HG03175 (cell line): Measurements from ENCODE around the gene CLCNKB.
"Not testable (repeated sequence)": the region's sequence is repeated elsewhere in the genome, so short reads cannot be mapped to it uniquely, and the experiment has no call there.

Source experiments
- ATAC-seq: cut with Tn5 transposase; IDR thresholded peaks from one replicate; pipeline ENCODE4 v1.9.1; 2021; ENCODE audit warnings: mild to moderate bottlenecking, moderate library complexity; ENCODE audit not compliant: unreplicated experiment

The CLCNKB gene

GRCh38 chr1:16043521-16043920 is at the start of gene CLCNKB:
Gene CLCNKB (plus strand): TSS chr1:16043782. CDS start chr1:16044493, 711 bp downstream.
- no peak for ATAC-seq

GRCh38 chr1:15994081-15994480 is 49.5 kb upstream of the CLCNKB start:
- ATAC-seq, result no peak

- ATAC-seq, result no peak
Observed at GRCh38 chr1:15994590-15995351, 48.8 kb upstream of the CLCNKB start.

GRCh38 chr1:15997076-15997585 is 46.5 kb upstream of the CLCNKB start:
- no peak for ATAC-seq

- ATAC-seq, result no peak
Observed at GRCh38 chr1:15997637-15998280, 45.8 kb upstream of the CLCNKB start.

GRCh38 chr1:15998929-15999328 is 44.7 kb upstream of the CLCNKB start:
- ATAC-seq, result no peak

GRCh38 chr1:16001274-16001673 is 42.3 kb upstream of the CLCNKB start:
- ATAC-seq, result not testable (repeated sequence)

- ATAC-seq, result no peak
Observed at GRCh38 chr1:16005597-16005996, 38.0 kb upstream of the CLCNKB start.

- ATAC-seq, result no peak
Observed at GRCh38 chr1:16006010-16006409, 37.6 kb upstream of the CLCNKB start.

- no peak for ATAC-seq
Observed at GRCh38 chr1:16006552-16007485, 36.8 kb upstream of the CLCNKB start.

- ATAC-seq, result no peak
Observed at GRCh38 chr1:16007671-16008341, 35.8 kb upstream of the CLCNKB start.

GRCh38 chr1:16009030-16009460 is 34.5 kb upstream of the CLCNKB start:
- no peak for ATAC-seq

GRCh38 chr1:16009678-16010077 is 33.9 kb upstream of the CLCNKB start:
- ATAC-seq, result no peak

GRCh38 chr1:16010837-16011236 is 32.7 kb upstream of the CLCNKB start:
- ATAC-seq, result no peak

GRCh38 chr1:16011936-16012589 is 31.5 kb upstream of the CLCNKB start:
- no peak for ATAC-seq

- ATAC-seq, result no peak
Observed at GRCh38 chr1:16012590-16013219, 30.9 kb upstream of the CLCNKB start.

GRCh38 chr1:16013220-16013907 is 30.2 kb upstream of the CLCNKB start:
- no peak for ATAC-seq

- ATAC-seq, result no peak
Observed at GRCh38 chr1:16013908-16014258, 29.7 kb upstream of the CLCNKB start.
